Gastroesophageal sphincter (tissue), 4 donors: ENCODE measurements around the gene RAB43. TPM values are rescaled to one million over a fixed set of nuclear protein-coding genes. Genes with fewer than 3 reads are reported as not detected.

ENCODE experiments used
- ATAC-seq: fragments of 150-250 bp; one replicate; pipeline ENCODE4 v1.9.1; 2016; ENCODE audit warnings: mild to moderate bottlenecking, moderate library complexity
- H3K27ac ChIP-seq, 4 donors: fragments of 200-600 bp; sonication (generic) in 3 of 4; 1 replicate in 3 of 4; 2 replicates in 1 of 4; pipeline ENCODE4 v1.5.1; 2016 to 2019
- H3K27me3 ChIP-seq: fragments of 200-600 bp; sonication (generic); one replicate; pipeline ENCODE4 v1.5.1; 2019
- H3K36me3 ChIP-seq, 2 donors: fragments of 200-600 bp; sonication (generic); one replicate each; pipeline ENCODE4 v1.5.1; 2019; ENCODE audit warnings: control low read depth in 1 of 2
- H3K4me1 ChIP-seq, 3 donors: fragments of 200-600 bp; sonication (generic); 1 replicate in 2 of 3; 2 replicates in 1 of 3; pipeline ENCODE4 v1.5.1; 2016 to 2019; ENCODE audit warnings: control low read depth in 2 of 3
- H3K4me3 ChIP-seq, 2 donors: fragments of 200-600 bp; sonication (generic); one replicate each; pipeline ENCODE4 v1.5.1; 2019; ENCODE audit warnings: mild to moderate bottlenecking in 1 of 2, moderate library complexity in 1 of 2
- H3K9me3 ChIP-seq, 3 donors: fragments of 200-600 bp; sonication (generic); one replicate each; pipeline ENCODE4 v1.5.1; 2017 to 2019; ENCODE audit warnings: control low read depth in 2 of 3
- CTCF ChIP-seq, 4 experiments: fragments of 200-600 bp in 2 of 4; fragments of 450-650 bp in 2 of 4; sonication (generic) in 1 of 4; IDR thresholded peaks; one replicate each; pipeline ENCODE4 v1.5.1; 2017 to 2019; ENCODE audit warnings: antibody characterized with exemption in 4 of 4, mild to moderate bottlenecking in 2 of 4, moderate library complexity in 2 of 4
- EP300 ChIP-seq: sonication (generic); formaldehyde crosslinking; IDR thresholded peaks from one replicate; pipeline ENCODE4 v1.6.1; 2017; ENCODE audit warnings: antibody characterized with exemption, mild to moderate bottlenecking
- POLR2A ChIP-seq, 2 donors: fragments of 450-650 bp; IDR thresholded peaks; one replicate each; pipeline ENCODE4 v1.6.1; 2017; ENCODE audit warnings: antibody characterized with exemption in 2 of 2, mild to moderate bottlenecking in 2 of 2, moderate library complexity in 1 of 2
- POLR2AphosphoS5 ChIP-seq: sonication (generic); formaldehyde crosslinking; IDR thresholded peaks from one replicate; pipeline ENCODE4 v1.6.1; 2017; ENCODE audit warnings: antibody characterized with exemption
- WGBS, 2 donors: methylation state at CpG; one replicate each; pipeline ENCODE4 v1.1.5; 2018; ENCODE audit warnings: low coverage in 1 of 2; 5-methylcytosine and 5-hydroxymethylcytosine counted together
- total RNA-seq, 4 donors: library from RNA; depleted of rRNA; stranded (reverse); fragments of >200 nt; gene quantifications; one replicate each; pipeline ENCODE4 v1.1.0, GENCODE V29; 2016

Gene RAB43
- total RNA-seq, 4 donors from 2014 or later = 10.3 to 17.9 (median 15.7) TPM

- H3K9me3 ChIP-seq = peaks cover 0 to 21% (median 0%) of the 10 kb centered on the region in 3 donors
- peaks cover 0 to 21% (median 12%) of the 10 kb centered on the region in 3 donors for H3K4me1 ChIP-seq
- TF ChIP-seq CTCF (IDR thresholded peaks at IDR 0.05) (no peak), EP300 (no peak), POLR2A (IDR thresholded peaks at IDR 0.05) (no peak), POLR2AphosphoS5 (no peak)
- WGBS, 2 donors = 90% methylated on average over 2 of the region's 46 CpGs; no CpG with 5 or more reads in 1 of the 2 donors
- peaks cover 17% of the 10 kb centered on the region for H3K27me3 ChIP-seq
- no peak overlapping the region for H3K27ac ChIP-seq
- ATAC-seq = no peak
- no peak overlapping the region for H3K4me3 ChIP-seq
- H3K36me3 ChIP-seq = no peaks in the 10 kb centered on the region
Measured at GRCh38 chr3:129046732-129047552, 74.7 kb downstream of the RAB43 start.

- Histone ChIP-seq H3K4me1 (peaks cover 0 to 13% (median 8%) of the 10 kb centered on the region in 3 donors), H3K36me3 (no peaks in the 10 kb centered on the region), H3K9me3 (peaks cover 0 to 21% (median 0%) of the 10 kb centered on the region in 3 donors), H3K27ac (no peak overlapping the region), H3K4me3 (peak overlapping the region in 1 of 2 donors; percentile 40), H3K27me3 (peaks cover 17% of the 10 kb centered on the region)
- no CpG with 5 or more reads among the region's 67 CpGs for WGBS, 2 donors
- ATAC-seq = peak; percentile 30
- TF ChIP-seq POLR2A (IDR thresholded peaks at IDR 0.05) = no peak
- no peak for TF ChIP-seq POLR2AphosphoS5
- no peak for TF ChIP-seq CTCF (IDR thresholded peaks at IDR 0.05)
Measured at GRCh38 chr3:129046037-129046731, 75.4 kb downstream of the RAB43 start.

- H3K9me3 ChIP-seq = peaks cover 0 to 21% (median 0%) of the 10 kb centered on the region in 3 donors
- 20% methylated on average over 2 of the region's 43 CpGs; no CpG with 5 or more reads in 1 of the 2 donors for WGBS, 2 donors
- peaks cover 17% of the 10 kb centered on the region for H3K27me3 ChIP-seq
- H3K4me1 ChIP-seq = peaks cover 0 to 13% (median 8%) of the 10 kb centered on the region in 3 donors
- ATAC-seq = peak; percentile 58
- H3K36me3 ChIP-seq = no peaks in the 10 kb centered on the region
- H3K4me3 ChIP-seq = peak overlapping the region in 1 of 2 donors; percentile 40
- no peak for TF ChIP-seq POLR2AphosphoS5
- TF ChIP-seq CTCF (IDR thresholded peaks at IDR 0.05) = no peak
- TF ChIP-seq EP300 = no peak
- no peak for TF ChIP-seq POLR2A (IDR thresholded peaks at IDR 0.05)
- H3K27ac ChIP-seq = no peak overlapping the region
Measured at GRCh38 chr3:129045675-129046036, 75.9 kb downstream of the RAB43 start.

GRCh38 chr3:129040579-129041300 is 80.9 kb downstream of the RAB43 start:
- 69 to 81% methylated on average over 2 to 10 of the region's 15 CpGs for WGBS, 2 donors
- peaks cover 0 to 18% (median 3%) of the 10 kb centered on the region in 3 donors for H3K4me1 ChIP-seq
- H3K36me3 ChIP-seq = peaks cover 0 to 15% of the 10 kb centered on the region in 2 donors
- ATAC-seq = no peak
- no peak overlapping the region for H3K4me3 ChIP-seq
- no peak overlapping the region for H3K27ac ChIP-seq
- H3K9me3 ChIP-seq = peaks cover 0 to 13% (median 0%) of the 10 kb centered on the region in 3 donors
- TF ChIP-seq POLR2AphosphoS5 (no peak), POLR2A (IDR thresholded peaks at IDR 0.05) (no peak), EP300 (no peak), CTCF (IDR thresholded peaks at IDR 0.05) (no peak)
- H3K27me3 ChIP-seq = peaks cover 7% of the 10 kb centered on the region
